Large intestine (tissue), 3 donors: ENCODE data around the gene EFNA3. TPM values are rescaled to one million over a fixed set of nuclear protein-coding genes. Genes with fewer than 3 reads are reported as not detected.
A peak's percentile ranks its signal among the peaks of the same experiment; 100 is the strongest.

Experiments
- DNase-seq, 2 donors: peaks; one replicate each; pipeline versions ENCODE4 v3.0.0 to v3.0.0-alpha.2; 2013
- H3K27ac ChIP-seq: one replicate; pipeline ENCODE4 v1.5.1; 2013; ENCODE audit warnings: low read length
- H3K27me3 ChIP-seq: 2 replicates; pipeline ENCODE4 v1.6.1; 2013; ENCODE audit warnings: low read length; ENCODE audit not compliant: control insufficient read depth, insufficient read depth
- H3K36me3 ChIP-seq: 2 replicates; pipeline ENCODE4 v1.6.1; 2013; ENCODE audit warnings: low read length; ENCODE audit not compliant: control insufficient read depth, insufficient read depth
- H3K4me1 ChIP-seq: one replicate; pipeline ENCODE4 v1.6.1; 2013; ENCODE audit warnings: low read length; ENCODE audit not compliant: control insufficient read depth, insufficient read depth
- H3K4me3 ChIP-seq: one replicate; pipeline ENCODE4 v1.5.1; 2013; ENCODE audit warnings: low read length
- H3K9me3 ChIP-seq: one replicate; pipeline ENCODE4 v1.6.1; 2013; ENCODE audit warnings: mild to moderate bottlenecking, low read depth, low read length, moderate library complexity; ENCODE audit not compliant: control insufficient read depth
- WGBS: methylation state at CpG from one replicate; pipeline ENCODE4 v1.1.5; 2013; ENCODE audit warnings: low lambda C conversion rate; ENCODE audit not compliant: insufficient coverage; 5-methylcytosine and 5-hydroxymethylcytosine counted together
- polyA plus RNA-seq: library from polyadenylated mRNA; unstranded; fragments of 120-200 nt; gene quantifications from one replicate; pipeline ENCODE4 v1.2.1, GENCODE V29; 2013

The EFNA3 gene
- polyA plus RNA-seq, 1 donor = 9.6 TPM

GRCh38 chr1:155133799-155134281 is 55.2 kb downstream of the EFNA3 start:
- H3K27ac ChIP-seq = peak overlapping the region; percentile 99
- no CpG with 5 or more reads among the region's 7 CpGs for WGBS
- peaks cover 47% of the 10 kb centered on the region for H3K4me1 ChIP-seq
- peaks cover 45% of the 10 kb centered on the region for H3K36me3 ChIP-seq
- no peaks in the 10 kb centered on the region for H3K27me3 ChIP-seq
- no peak for DNase-seq
- H3K9me3 ChIP-seq = no peaks in the 10 kb centered on the region
- H3K4me3 ChIP-seq = no peak overlapping the region

GRCh38 chr1:155134322-155134721 is 55.7 kb downstream of the EFNA3 start:
- H3K27me3 ChIP-seq = no peaks in the 10 kb centered on the region
- no peak for DNase-seq
- peak overlapping the region; percentile 99 for H3K27ac ChIP-seq
- H3K36me3 ChIP-seq = peaks cover 45% of the 10 kb centered on the region
- no peak overlapping the region for H3K4me3 ChIP-seq
- H3K4me1 ChIP-seq = peaks cover 50% of the 10 kb centered on the region
- no peaks in the 10 kb centered on the region for H3K9me3 ChIP-seq
- WGBS = no CpG with 5 or more reads among the region's 1 CpG

- no peaks in the 10 kb centered on the region for H3K9me3 ChIP-seq
- peaks cover 45% of the 10 kb centered on the region for H3K36me3 ChIP-seq
- H3K27me3 ChIP-seq = no peaks in the 10 kb centered on the region
- no CpG with 5 or more reads among the region's 18 CpGs for WGBS
- peak; percentile 95 to 97 for DNase-seq
- H3K4me3 ChIP-seq = peak overlapping the region; percentile 92
- H3K27ac ChIP-seq = peak overlapping the region; percentile 99
- H3K4me1 ChIP-seq = peaks cover 50% of the 10 kb centered on the region
Observed at GRCh38 chr1:155134880-155135414, 56.3 kb downstream of the EFNA3 start.

DNA sequence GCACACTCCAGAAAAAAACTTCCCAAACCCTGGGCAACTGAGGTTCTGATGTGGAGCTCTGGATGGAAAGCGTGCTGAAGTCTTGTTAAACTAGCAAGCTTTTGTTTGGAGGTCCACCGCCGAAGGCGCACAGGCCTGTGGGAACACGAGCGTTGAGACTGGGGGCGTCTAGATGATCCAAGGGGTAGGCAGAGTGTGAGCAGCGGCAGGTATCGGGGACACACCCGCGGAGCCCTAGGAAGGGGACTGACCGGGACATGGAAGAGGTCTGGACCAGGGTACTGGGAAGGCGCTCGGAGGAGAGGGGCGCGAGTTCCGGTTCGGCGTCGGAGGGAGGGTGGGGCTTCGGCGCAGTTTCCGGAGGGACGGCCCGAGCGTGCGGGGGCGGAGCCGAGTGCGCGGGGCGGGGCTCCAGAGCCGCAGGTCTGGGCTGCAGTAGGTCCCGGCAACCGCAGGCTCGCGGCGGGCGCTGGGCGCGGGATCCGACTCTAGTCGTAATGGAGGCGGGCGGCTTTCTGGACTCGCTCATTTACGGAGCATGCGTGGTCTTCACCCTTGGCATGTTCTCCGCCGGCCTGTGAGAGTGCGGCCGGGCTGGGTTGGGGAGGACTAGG is 56.9 kb downstream of the EFNA3 start, which contains the start of gene SLC50A1:
Gene SLC50A1, plus strand, starts transcription at position 438 of the 614 bp plus-strand sequence. Its CDS starts 60 bp downstream, at position 498.
- Histone ChIP-seq H3K36me3 (peaks cover 45% of the 10 kb centered on the region), H3K4me3 (peak within 1 kb of the TSS; percentile 92), H3K27ac (peak within 1 kb of the TSS; percentile 99), H3K4me1 (peaks cover 50% of the 10 kb centered on the region), H3K9me3 (no peaks in the 10 kb centered on the region), H3K27me3 (no peaks in the 10 kb centered on the region)
- WGBS = no CpG with 5 or more reads among the region's 52 CpGs
- peak; percentile 97 for DNase-seq

DNA sequence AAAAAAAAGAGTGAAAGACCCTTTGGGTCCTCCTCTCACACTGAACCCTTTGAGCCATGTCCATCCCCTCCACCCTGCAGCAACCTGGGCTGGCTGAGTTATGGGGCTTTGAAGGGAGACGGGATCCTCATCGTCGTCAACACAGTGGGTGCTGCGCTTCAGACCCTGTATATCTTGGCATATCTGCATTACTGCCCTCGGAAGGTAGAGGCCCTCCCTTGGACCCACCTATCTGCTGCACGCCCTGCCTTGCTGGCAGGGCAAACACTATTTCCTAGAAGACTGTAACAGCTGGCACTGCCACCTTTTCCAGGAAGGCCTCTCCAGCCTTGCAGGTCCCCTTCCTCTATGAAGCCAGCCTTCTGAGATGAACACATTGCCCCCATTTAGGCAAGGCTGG is 58.1 kb downstream of the EFNA3 start:
- Histone ChIP-seq H3K36me3 (peaks cover 36% of the 10 kb centered on the region), H3K27me3 (no peaks in the 10 kb centered on the region), H3K4me3 (peak overlapping the region; percentile 92), H3K9me3 (no peaks in the 10 kb centered on the region), H3K27ac (peak overlapping the region; percentile 46), H3K4me1 (peaks cover 39% of the 10 kb centered on the region)
- DNase-seq = peak in 1 of 2 donors; percentile 46
- no CpG with 5 or more reads among the region's 6 CpGs for WGBS

Other genes with a start within 250 kb of the EFNA3 start
- gene KCNN3, start 208.6 kb upstream of the EFNA3 start, polyA plus RNA-seq = 4.7 TPM
- 40.4 TPM for gene PMVK, start 142.1 kb upstream of the EFNA3 start, polyA plus RNA-seq
- gene PBXIP1, start 122.7 kb upstream of the EFNA3 start, polyA plus RNA-seq = 78.8 TPM
- gene PYGO2, start 117.1 kb upstream of the EFNA3 start, polyA plus RNA-seq = 32.0 TPM
- 76.4 TPM for gene SHC1, start 108.1 kb upstream of the EFNA3 start, polyA plus RNA-seq
- gene CKS1B, start 104.2 kb upstream of the EFNA3 start, polyA plus RNA-seq = 65.6 TPM
- gene FLAD1, start 95.5 kb upstream of the EFNA3 start, polyA plus RNA-seq = 28.0 TPM
- 0.33 TPM for gene LENEP, start 85.3 kb upstream of the EFNA3 start, polyA plus RNA-seq
- 45.1 TPM for gene ZBTB7B, start 76.0 kb upstream of the EFNA3 start, polyA plus RNA-seq
- gene DCST2, start 45.1 kb upstream of the EFNA3 start, polyA plus RNA-seq = 4.1 TPM
- 0.88 TPM for gene DCST1, start 45.0 kb upstream of the EFNA3 start, polyA plus RNA-seq
- gene ADAM15, start 27.5 kb upstream of the EFNA3 start, polyA plus RNA-seq = 38.6 TPM
- gene EFNA4, start 15.1 kb upstream of the EFNA3 start, polyA plus RNA-seq = 36.0 TPM
- gene EFNA1, start 49.0 kb downstream of the EFNA3 start, polyA plus RNA-seq = 96.1 TPM
- gene SLC50A1, start 57.0 kb downstream of the EFNA3 start, polyA plus RNA-seq = 57.4 TPM
- 59.1 TPM for gene DPM3, start 61.7 kb downstream of the EFNA3 start, polyA plus RNA-seq
- 142 TPM for gene KRTCAP2, start 94.5 kb downstream of the EFNA3 start, polyA plus RNA-seq
- 2.9 TPM for gene TRIM46, start 95.0 kb downstream of the EFNA3 start, polyA plus RNA-seq
- gene THBS3, start 129.1 kb downstream of the EFNA3 start, polyA plus RNA-seq = 40.9 TPM
- gene MTX1, start 129.9 kb downstream of the EFNA3 start, polyA plus RNA-seq = 38.6 TPM
- 19.4 TPM for gene ENTREP3, start 176.6 kb downstream of the EFNA3 start, polyA plus RNA-seq
- gene SCAMP3, start 183.5 kb downstream of the EFNA3 start, polyA plus RNA-seq = 55.5 TPM
- gene CLK2, start 194.7 kb downstream of the EFNA3 start, polyA plus RNA-seq = 68.7 TPM
- gene HCN3, start 198.6 kb downstream of the EFNA3 start, polyA plus RNA-seq = 18.3 TPM
- 55.6 TPM for gene PKLR, start 222.6 kb downstream of the EFNA3 start, polyA plus RNA-seq
- 170 TPM for gene FDPS, start 230.0 kb downstream of the EFNA3 start, polyA plus RNA-seq
- gene RUSC1, start 242.1 kb downstream of the EFNA3 start, polyA plus RNA-seq = 43.7 TPM